GM18499 (cell line): Measurements from ENCODE around the gene CD200.
"Not testable (repeated sequence)": the region's sequence is repeated elsewhere in the genome, so short reads cannot be mapped to it uniquely, and the experiment has no call there.

ENCODE experiments used
- ATAC-seq: cut with Tn5 transposase; IDR thresholded peaks from one replicate; pipeline ENCODE4 v1.9.1; 2021; ENCODE audit warnings: moderate number of reproducible peaks; ENCODE audit not compliant: insufficient read depth, unreplicated experiment

The CD200 gene

DNA sequence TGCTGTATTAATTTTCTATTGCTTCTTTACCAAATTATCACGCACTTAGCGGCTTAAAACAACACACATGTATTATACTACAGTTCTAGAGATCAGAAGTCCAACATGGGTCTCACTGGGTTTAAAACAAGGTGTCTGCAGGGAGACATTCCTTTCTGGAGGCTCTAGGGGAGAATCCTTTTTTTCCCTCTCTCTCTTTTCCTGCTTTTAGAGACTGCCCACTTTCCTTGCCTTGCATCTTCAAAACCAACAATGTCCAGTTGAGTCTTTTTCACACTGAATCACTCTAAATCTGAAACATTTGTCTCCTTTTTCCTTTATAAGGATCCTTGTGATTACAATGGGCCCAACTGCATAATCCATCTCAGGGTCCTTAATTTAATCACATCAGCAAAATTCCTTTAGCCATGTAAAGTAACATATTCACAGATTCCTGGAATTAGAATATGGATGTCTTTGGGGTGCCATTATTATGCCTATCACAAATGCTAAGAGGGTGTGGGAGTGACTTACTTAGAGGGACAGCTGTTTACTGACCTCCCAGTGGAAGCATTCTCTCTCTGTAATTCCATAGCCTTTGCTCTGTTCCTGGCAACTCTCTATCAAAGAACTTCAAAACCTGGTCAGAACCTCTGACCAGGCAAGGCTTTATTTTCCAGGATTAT is 21.8 kb downstream of the CD200 start:
- no peak for ATAC-seq

DNA sequence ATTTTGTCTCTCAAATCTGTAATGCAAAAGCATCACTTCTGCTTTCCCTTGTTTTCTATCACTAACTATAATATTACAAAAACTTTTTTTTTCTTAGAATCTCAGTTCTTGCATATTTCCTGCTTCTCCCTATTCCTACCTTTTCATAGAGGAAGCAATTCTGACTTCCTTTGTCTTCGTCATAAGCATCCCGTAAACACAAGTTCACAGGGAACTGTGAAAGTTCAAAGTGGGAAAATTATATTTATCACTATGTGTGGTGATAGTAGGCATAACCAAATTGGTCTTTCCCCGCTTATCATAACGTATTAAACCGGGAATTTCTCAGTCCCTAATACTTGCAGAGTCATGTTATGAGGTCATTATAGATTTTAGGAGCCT is 22.3 kb downstream of the CD200 start:
- ATAC-seq, result no peak

DNA sequence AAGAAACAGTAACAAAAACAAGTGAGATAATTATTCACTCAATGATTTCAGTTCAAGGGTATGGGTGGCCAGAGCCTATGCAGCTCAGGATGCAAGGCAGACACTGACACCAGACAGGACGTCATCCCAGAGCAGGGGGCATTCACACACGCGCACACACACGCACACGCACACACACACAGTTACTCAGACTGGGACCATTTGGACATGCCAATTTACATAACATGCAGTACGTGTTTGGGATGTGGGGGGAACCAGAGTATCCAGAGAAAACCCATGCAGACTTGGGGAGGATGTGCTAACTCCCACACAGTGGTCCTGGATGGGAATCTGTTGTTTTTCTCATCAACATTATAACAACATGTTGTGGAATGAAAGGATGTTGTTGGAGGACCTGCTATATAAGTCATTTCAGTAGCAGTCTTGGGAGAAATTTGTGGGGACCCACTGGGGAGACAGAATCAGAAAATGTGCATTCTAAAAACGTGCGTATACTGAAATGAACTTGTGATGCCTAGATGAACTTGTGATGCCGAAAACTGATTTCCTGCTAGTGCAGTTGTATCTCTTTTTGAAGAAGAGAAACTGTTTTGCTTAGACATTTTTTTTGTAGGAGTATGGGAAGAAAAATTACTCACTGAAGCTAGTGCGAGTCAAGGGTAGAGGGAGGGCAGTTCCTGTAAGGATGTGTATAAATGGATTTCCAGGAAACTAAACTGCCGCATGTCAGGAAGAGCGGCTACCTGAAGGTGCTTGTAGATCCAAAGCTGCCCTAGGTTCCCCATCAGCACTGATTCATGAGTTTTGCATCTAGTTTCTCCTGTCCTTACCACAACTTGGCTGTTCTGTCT is 25.2 kb downstream of the CD200 start:
- ATAC-seq, result no peak

DNA sequence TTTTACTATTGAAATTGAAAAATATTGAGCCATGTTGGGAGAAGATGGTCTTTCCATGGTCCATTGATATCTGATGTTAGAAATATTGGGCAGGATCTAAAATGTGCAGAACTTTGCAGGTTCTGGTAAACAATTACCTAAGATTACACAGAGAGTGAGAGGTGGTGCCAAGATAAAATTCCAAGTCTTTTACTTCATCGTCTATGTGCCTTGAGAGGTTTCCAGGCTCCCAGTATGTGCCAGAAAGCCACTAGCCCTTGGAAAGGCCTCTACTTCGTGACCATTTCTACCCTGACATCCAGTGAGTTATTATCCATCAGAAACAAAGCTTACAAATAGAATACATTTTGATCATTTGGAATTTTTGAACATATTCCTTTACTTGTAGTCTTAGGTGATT is 27.6 kb downstream of the CD200 start:
- ATAC-seq, result no peak

DNA sequence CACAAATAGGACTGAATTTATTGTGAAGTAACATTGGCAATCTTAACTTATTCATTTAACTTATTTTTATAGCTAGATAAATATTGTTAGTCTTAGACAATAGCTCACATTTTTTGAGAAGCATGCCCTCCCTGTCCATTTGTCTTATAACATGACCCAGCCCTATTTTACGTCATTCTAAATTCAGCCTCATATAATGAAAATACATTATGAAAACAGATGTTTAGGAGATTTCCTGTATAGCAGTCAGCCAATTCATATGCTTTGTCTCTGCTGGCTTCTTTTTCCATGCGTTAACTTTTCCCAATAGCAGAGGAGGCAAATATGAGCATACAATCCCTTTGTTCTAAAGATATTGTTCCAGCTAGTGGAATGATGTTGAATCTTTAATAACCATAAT is 29.3 kb downstream of the CD200 start:
- ATAC-seq, result no peak

DNA sequence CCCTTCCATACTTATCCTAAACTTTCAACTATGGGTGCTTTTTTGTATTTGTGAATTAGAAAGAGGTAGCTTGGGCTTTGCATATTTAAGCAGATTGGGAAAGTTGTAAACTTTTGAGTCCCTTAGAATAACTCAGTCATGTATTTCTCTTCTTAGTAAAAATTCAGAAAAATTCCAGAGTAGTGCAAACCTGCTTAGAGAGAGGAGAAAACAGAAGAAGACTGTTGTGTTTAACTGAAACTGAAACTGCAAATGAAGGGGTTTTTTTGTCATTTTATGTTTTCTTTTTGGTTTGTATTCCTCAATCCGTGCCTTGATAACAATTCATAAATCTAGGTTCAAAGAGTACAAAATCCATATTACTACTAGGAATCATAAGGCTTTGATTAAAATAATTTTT is 31.3 kb downstream of the CD200 start:
- ATAC-seq, result no peak

DNA sequence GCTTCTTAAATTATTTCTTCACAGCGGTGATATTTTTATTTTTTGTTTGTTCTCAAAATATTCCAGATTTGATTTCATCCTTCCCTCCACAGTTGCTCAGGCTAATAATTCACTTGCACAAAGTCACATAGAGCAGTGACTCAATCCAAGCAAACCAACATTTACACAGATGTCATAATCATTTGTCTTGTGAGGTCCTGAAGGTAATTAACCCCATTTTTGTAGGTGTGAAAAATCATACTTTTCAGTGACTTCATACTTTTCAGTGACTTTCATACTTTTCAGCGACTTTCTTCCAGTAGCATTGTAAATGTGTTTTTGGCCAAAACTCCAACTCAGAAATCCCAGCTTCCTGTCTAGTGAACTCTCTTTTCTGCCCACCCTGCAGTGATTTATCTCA is 32.1 kb downstream of the CD200 start:
- no peak for ATAC-seq

DNA sequence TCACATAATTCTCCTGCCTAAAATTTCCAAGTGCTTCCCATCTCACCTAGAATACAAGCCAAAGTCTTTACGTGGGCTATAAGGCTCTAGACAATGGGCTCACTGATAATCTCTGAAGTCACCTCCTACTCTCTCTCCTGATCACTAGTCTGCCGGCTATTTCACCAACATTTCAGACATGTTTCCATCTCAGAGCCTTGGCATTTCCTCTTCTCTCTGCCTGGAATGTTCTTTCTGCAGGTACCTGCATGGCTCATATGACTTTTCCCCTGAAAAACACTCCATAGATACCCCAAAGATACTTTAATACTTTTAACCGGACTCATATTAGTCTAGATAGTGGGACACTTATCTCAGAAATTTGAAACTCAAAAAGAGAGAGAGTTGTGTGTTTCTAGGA is 32.7 kb downstream of the CD200 start:
- ATAC-seq, result no peak

DNA sequence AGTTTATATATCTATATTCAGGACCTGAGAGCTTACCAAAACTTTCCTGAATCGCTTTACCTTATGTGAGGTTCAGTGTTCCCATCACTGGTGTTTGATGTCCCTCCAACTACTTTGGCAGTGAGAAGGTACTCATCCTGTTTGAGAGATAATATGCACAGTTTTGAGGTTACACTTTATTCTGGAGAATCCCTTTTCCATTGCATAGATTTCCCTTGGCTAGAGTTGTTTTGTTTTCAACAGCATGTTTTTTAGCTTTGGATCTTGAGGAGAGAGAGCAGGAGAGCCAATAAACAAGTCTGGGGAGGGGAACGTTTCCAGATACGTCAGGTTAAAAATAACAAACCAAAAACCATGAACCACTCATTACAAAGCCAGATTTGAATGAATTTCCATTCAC is 33.6 kb downstream of the CD200 start:
- ATAC-seq, result no peak

DNA sequence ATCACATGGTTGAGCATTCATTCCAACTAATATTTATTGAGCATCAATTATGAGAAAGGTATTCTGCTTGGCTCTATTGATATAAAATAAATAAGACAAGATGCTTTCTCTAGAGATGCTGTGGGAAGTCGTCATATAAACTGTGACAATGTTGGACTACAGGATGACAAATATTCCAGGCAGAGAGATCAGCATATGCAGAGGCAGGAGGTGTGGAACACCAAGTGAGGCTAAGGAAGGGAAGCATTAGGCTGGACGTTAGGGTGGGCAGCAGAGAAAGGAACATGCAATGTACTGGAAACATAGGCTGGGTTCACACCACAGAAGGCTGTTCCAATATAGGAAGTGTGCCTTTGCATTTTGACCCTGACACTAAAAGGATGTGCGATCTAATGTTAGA is 38.6 kb downstream of the CD200 start:
- no peak for ATAC-seq

DNA sequence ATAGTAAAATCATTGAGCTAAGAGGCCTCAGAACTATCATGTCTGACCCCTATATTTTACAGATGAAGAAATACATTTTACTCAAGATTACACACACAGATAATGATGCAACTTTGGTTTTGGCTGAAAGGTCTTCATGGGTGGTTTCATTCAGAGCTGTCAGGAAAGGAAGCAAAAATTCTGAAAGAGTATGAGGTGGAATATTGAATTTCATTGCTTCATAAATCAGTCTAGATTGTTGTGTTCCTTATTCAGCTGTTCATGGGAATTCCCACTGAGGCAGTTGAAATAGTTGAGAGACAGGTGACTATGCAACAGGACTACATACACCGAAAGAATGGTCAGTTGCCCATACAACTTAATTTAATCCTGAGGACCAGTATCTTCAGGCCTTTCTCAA is 39.4 kb downstream of the CD200 start:
- ATAC-seq, result no peak

DNA sequence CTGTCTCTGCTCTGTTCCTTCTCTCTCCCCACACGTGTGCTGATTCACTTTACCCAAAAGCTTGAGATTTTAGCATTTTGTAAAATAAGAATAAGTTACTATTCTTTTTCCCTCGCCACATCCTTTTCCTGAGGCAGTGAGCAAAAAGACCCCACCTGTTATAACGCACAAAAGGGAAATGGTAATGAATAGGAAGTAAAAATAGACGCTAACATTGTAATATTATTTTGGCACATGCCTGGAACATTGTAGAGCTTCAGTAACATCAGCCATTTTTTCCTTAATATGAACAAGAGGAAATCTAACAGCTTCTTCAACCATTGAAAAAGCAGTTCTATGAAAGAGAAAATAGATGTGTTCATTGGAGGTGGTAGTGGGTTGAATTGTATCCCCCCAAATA is 40.5 kb downstream of the CD200 start:
- ATAC-seq, result no peak

DNA sequence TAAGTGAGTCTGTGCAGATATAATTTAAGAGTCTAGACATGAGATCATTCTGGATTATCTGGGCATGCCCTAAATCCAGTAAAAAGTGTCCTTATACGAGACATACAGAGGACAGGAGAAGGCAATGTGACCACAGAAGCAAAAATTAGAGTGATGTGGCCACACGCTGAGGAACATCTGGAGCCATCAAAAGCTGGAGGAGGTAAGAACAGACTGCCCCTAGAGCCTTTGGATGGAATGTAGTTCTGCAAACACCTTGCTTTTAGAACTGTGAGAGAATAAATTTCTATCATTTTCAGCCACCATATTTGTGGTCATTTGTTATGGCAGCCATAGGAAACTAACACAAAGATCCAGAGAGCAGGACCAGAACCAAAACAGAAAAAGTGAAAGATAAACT is 41.0 kb downstream of the CD200 start:
- ATAC-seq, result no peak

DNA sequence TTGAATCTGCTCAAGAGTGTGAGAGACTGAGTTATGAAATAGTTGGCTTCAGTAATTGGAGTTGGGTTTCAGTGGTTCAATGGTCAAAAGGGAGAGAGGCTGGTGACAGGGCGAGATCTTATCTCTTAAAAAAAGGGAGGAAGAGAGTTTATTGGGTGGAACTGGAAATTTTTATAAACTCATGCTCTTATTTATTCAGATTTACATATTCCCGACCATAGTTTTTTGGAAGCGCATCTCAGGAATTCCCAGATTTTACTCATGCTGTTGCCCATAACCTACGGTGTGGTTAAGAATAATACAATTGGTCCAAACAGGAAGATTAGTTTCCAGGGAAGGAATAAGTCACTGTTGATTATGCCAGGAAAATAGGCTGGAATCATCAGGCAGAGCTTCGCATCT is 41.4 kb downstream of the CD200 start:
- no peak for ATAC-seq

DNA sequence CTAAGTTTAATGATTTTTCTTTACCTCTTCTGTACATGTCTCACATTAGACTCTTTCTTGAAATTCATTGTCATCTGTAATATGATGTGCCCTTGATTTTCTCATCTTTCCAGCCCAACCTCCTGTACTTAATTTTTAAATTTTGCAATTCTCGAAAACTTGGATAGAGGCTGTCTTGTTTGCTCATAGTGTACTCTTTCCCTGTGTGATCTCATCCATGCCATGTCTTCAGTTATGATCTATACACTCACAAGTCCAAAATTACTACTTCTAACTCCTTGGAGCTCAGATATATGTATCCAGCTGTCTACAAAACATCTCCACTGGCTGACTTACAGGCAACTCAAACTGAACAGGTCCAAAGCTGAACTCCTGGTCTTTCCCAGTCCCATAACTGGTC is 42.2 kb downstream of the CD200 start:
- ATAC-seq, result no peak

DNA sequence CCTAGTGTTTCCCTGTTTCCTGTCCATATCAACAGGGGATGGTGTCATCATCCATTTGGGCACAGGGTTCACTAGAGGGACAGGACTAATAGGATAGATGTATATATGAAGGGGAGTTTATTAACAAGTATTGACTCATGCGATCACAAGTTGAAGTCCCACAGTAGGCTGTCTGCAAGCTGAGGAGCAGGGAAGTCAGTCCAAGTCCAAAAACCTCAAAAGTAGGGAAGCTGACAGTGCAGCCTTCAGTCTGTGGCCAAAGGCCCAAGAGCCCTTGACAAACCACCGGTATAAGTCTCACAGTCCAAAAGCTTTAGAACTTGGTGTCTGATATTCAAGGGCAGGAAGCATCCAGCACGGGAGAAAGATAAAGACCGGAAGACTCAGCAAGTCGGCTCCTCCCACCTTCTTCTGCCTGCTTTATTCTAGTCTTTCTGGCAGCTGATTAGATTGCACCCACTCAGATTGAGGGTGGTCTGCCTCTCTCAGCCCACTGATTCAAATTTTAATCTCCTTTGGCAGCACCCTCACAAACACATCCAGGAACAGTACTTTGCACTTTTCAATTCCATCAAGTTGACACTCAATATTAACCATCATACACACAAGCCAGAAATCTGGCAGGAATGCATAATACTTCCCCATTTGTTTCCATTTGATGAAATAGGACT is 43.4 kb downstream of the CD200 start:
- no peak for ATAC-seq

DNA sequence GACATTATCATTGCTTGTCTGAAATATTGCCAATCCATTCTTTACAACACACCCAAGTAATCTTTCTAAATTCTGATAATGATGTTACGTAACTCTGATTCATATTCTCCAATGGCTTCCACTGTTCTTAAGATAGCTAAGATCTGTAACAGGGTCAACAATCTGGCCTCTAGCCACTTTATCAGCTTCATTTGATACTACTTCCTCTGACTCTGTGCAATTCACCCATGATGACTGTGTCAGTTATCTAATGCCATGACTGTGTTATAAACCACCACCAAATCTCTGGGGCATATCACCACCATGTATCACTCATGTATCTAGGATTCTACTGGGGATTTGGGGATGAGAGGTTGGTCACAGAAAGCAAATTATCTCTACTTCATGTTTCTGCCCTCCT is 44.0 kb downstream of the CD200 start:
- ATAC-seq, result no peak

DNA sequence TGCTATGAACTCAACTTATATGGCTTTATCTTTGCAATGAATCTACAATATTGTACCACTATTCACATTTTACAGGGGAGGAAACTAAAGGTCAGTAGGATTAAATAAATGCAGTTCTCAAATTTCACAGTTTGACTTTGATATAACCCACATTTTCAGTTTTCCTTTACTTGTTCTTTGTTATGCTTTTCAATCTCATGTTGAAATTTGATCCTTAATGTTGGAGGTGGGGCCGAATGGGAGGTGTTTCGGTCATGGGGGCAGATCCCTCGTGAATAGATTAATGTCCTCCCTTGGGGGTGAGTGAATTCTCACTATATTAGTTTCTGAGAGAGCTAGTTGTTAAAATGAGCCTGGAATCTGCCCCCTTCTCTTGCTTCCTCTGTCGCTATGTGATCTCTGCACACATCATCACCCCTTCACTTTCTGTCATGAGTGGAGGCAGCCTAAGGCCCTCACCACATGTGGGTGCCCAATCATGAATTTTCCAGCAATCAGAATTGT is 44.7 kb downstream of the CD200 start:
- ATAC-seq, result no peak

DNA sequence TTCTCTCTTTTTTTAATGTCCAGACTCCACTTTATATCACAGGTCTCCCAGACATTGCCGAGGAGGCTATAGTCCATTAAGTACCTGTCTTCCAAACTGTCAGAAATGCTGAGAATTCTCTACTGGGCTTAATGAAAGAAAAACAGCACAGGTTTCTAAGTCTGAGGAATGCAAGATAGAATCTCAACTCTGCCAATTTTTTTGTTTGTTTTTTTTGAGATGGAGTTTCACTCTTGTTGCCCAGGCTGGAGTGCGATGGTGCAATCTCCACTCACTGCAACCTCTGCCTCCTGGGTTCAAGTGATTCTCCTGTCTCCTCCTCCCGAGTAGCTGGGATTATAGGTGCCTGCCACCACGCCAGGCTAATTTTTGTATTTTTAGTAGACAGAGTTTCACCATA is 45.4 kb downstream of the CD200 start:
- not testable (repeated sequence) for ATAC-seq

DNA sequence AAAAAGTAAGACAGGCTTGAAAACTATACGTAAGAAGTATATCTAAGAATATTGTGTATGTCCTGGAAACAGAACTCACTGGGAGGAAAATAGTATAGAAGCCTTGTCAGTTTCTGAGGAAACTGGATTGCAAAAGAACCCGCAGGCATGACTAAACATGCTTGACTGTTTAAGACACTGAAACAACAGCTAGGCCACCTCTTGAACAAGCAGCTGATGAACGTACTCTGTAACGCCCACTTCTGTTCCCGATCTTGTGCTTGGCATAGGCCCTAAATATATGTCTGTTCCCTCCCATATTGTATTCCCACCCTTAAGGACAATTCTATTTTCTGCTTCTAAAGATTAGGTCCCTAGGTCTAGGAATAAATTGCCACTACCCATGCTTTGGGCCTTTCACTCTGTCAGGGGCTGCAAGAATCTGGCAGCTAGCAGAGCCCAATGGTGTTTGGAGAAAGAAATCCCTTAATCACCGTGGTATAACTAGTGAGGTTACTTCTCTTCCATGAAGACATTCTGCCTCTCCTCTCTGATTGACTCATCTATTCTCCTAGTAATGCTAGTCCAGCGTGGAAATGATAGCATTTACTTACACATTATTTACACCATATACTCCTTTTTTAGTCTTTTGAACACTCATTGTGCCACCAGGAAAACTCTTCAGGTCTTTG is 46.2 kb downstream of the CD200 start:
- no peak for ATAC-seq
